Subcutaneous adipose tissue (tissue), 4 donors: Measurements from ENCODE around the gene NEK6. TPM values are rescaled to one million over a fixed set of nuclear protein-coding genes. Genes with fewer than 3 reads are reported as not detected.

Source experiments
- CTCF ChIP-seq: fragments of 450-650 bp; IDR thresholded peaks from one replicate; pipeline ENCODE4 v1.5.1; 2016; ENCODE audit warnings: low read depth, mild to moderate bottlenecking, control low read depth, antibody characterized with exemption, moderate library complexity
- total RNA-seq, 4 donors: library from RNA; depleted of rRNA; stranded (reverse); fragments of >200 nt; gene quantifications; one replicate each; pipeline ENCODE4 v1.1.0, GENCODE V29; 2016

NEK6 gene
- total RNA-seq, 4 donors from 2014 or later, result 18.5 to 38.2 (median 27.0) TPM

GRCh38 chr9:124322618-124323432 lies 65.1 kb downstream of the NEK6 start:
- TF ChIP-seq CTCF, result no peak

- TF ChIP-seq CTCF, result no peak
Observed at GRCh38 chr9:124323904-124324303, 66.2 kb downstream of the NEK6 start.

GRCh38 chr9:124325816-124326215 lies 68.1 kb downstream of the NEK6 start:
- no peak for TF ChIP-seq CTCF

- no peak for TF ChIP-seq CTCF
Observed at GRCh38 chr9:124326378-124326777, 68.6 kb downstream of the NEK6 start.

GRCh38 chr9:124327491-124327890 lies 69.7 kb downstream of the NEK6 start:
- TF ChIP-seq CTCF, result no peak

GRCh38 chr9:124328285-124328684 lies 70.5 kb downstream of the NEK6 start:
- TF ChIP-seq CTCF, result no peak

GRCh38 chr9:124329206-124329792 lies 71.5 kb downstream of the NEK6 start:
- TF ChIP-seq CTCF, result no peak
